Kasumi-1 (cell line): ENCODE results near the gene SIAH1.
"Not testable (repeated sequence)": the region's sequence is repeated elsewhere in the genome, so short reads cannot be mapped to it uniquely, and the experiment has no call there.

Experiments used
- DNase-seq, 2 experiments: peaks; one replicate each; lab custom pipeline; 2025; lab: John Stamatoyannopoulos, UW

The SIAH1 gene

DNA sequence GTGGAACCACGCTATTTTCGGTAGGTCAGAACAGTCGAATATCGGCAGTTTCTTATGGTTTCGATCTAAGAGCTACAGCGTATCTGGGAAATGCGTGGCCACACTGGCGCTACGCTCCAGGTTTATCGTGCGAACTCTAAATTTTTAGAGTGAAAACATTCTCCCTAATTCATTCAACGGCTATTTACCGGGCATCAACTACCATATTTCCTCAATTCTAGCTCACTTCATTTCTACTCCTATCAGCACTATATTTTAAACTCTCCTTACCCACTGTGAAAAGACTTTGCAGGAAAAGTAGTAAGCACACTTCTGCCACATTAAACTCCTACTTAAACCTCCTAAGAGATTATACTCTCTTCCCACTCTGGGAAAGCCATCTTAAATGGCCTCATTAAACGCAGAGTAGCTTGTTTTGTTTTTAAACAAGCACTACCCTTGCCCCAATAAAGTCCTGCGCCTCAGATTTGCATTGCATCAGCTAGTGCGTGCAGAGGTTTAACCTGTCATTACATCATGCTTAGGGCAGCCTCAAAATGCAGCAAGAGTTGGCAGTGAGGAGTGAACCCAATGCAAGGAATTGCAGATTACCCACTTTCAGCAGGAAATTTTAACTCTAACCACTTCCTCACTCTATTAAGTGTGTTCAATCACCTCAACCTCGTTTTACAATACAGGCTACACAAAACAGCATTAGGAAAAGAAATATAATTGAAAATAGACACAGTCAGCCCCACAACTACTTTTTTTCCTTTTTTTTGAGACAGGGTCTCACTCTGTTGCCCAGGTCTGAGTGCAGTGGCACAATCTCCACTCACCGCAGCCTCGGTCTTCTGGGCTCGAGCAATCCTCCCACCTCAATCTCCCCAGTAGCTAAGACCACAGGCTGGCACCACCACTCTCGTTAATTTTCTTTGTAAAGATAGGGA, 18.8 kb downstream of the SIAH1 start:
- DNase-seq: peak; percentile 58 to 61

- peak; percentile 83 to 86 for DNase-seq
Observed at GRCh38 chr16:48365601-48366164, 19.5 kb downstream of the SIAH1 start.

GRCh38 chr16:48365025-48365600, 20.1 kb downstream of the SIAH1 start:
- DNase-seq: no peak

DNA sequence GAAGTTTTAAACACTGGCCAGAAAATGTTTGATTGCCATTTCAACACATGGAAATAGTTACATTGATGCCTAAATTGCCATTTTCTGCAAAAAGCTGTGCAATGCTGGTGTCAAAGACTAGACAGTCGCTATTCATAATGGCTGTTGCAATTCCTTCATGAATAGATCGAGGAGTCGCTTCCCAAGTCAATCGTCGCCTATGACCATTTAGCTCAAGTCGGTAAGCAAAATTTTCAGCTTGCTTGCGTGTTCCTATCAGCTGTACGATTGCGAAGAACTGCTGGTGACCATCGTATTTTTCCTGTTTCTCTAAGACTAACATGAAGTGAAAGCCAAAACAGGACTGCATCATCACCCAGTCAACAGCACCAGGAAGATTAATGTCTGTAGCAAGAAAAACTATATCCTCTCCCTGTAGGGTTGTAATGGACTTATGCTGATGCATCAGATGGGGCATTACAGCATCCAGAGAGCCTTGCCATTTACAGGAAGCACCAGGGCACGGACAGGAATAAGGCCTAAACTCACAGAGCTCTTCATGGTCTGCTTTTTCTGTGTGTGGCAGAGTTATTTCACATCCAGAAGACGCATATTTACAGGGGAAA, 23.6 kb downstream of the SIAH1 start:
- no peak for DNase-seq

GRCh38 chr16:48361012-48361411, 24.2 kb downstream of the SIAH1 start:
- DNase-seq: no peak

DNA sequence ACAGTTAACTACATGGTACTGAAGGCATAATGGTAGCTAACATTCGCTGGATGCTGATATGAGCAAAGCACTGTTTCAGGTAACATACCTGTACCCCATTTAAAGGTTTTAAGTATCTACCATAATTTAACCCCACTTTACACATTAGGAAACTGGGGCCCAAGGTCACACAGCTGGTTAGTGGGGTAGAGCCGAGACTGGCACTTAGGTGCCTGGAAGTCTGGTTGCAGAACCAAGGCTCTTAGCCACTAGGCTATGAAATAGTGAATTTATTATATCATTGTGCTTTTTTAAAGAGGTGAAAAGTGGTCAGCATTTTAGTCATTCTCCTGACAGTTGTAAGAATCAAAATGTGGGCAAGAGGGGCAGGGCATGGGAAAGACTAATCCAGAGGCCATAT, 25.2 kb downstream of the SIAH1 start:
- DNase-seq: no peak

DNA sequence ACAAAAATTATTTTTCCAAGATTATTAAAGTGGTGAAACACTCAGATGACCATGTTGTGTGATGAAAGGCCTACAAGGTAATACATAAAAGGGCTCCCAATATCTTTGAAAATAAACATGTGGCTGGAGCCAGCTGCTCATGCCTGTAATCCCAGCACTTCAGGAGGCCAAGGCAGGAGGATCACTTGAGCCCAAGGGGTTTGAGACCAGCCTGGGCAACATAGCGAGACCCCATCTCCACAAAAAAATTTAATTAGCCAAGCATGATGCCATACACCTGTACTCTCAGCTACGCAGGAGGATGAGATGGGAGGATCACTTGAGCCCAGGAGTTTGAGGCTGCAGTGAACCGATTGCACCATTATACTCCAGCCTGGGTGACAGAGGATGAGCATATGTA, 26.8 kb downstream of the SIAH1 start:
- DNase-seq: no peak

GRCh38 chr16:48356633-48357376, 28.4 kb downstream of the SIAH1 start:
- no peak for DNase-seq

DNA sequence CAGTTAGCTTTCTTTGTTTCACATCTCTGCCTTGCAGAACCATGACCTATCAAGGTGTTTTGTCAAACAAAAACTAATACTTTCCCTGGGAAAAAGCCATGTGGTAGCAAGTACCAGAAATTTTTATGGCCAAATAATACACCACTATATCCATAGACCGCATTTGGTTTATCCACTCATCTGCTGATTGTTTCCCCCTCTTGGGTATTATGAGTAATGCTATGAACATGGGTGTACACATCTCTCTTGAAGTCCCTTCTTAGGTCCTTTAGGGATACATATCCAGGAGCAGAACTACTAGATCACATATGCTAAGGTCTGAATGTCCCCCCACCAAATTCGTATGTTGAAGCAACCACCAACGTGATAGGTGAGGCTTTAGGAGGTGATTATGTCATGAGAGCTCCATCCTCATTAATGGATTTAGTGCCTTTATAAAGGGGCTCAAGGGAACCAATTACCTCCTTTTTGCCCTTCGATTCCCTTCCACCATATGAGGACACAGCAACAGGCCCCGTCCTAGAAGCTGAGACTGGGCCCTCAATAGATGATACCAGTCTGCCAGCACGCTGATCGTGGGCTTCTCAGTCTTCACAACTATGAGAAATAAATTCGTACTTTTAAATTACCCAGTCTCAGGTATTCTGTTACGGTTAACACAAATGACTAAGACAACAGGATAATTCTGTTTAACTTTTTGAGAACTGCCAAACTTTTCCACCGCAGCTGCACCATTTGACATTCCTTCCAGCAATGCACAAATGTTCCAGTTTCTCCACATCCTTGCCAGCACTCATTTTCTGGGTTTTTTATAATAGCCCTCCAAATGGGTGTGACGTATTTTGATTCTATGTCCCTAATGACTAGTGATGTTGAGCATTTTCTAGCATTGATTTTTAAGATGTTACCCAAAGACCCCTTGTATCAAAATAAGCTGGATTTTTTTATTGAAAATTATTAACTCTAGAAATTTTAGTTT, 30.0 kb downstream of the SIAH1 start:
- no peak for DNase-seq

GRCh38 chr16:48354385-48354784, 30.8 kb downstream of the SIAH1 start:
- DNase-seq: not testable (repeated sequence)

- peak; percentile 88 to 93 for DNase-seq
Observed at GRCh38 chr16:48353565-48354163, 31.5 kb downstream of the SIAH1 start.

DNA sequence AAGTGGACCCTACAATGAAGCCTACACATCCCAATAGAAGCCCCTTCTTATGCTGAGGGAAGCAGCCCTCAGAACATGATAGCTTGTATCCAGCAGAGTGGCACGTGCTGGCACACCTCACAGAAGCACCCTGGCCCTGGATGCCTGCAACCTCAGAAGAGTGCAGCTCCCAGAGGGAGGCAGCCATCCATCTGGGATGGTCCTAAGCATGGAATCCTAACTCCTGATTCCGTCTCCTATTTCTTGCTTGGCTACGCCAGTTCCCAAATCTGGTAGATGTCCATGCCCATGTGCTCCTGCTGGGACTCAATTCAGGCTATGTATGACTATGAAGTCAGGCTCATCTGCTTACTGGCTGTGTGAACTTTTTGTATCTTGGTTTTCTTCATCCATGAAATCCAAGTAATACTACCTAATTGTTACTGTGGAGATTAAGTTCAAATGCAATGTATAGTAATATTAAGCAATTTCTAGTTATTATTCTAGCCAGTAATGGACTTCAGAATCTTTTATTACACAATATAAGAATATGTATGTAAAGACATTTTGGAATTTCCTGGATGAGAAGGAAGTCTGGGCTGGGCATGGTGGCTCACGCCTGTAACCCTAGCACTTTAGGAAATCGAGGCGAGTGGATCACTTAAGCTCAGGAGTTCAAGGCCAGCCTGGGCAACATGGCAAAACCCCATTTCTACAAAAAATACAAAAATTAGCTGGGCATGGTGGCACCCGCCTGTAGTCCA, 32.4 kb downstream of the SIAH1 start:
- DNase-seq: no peak

DNA sequence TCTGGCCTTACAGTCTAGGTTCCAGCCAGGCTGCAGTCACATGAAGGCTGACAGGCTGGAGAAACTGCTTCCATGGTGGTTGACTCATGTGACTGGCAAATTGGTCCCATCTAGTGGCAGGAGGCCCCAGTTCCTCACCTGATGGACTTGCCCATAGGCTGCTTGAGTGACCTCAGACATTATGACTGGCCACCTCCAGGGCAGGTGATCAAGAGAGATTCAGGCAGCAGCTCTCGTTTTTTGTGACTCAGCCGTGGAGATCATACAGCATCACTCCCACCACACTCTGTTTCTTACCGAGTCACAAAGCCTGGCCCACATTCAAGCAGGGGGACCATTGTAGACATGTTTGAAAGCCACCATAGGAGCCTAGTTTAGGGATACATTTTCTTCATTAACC, 34.5 kb downstream of the SIAH1 start:
- no peak for DNase-seq

GRCh38 chr16:48347980-48348379, 37.2 kb downstream of the SIAH1 start:
- no peak for DNase-seq

GRCh38 chr16:48347191-48347865, 37.9 kb downstream of the SIAH1 start:
- peak in 1 of 2 experiments; percentile 9 for DNase-seq

- no peak for DNase-seq
Observed at GRCh38 chr16:48342591-48342990, 42.6 kb downstream of the SIAH1 start.

GRCh38 chr16:48340054-48340453, 45.2 kb downstream of the SIAH1 start:
- DNase-seq: no peak

DNA sequence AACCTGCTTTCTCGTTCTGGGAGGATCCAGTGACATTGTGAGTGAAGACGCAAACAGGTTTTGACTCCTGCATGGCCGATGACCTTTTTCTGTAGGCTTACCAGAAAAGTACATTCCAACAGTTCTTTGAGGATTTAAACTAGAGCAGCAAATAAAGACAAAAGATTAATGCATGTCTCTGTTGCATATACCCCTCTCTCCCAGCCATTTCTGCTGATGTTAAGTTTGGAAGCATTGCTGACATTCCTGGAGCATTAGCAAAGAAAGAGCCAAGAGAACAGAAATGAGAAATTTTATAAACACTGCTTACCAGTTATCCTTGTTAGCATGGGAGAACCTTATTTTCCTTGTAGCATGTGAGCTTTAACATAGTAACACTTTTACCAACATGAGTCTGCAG, 49.3 kb downstream of the SIAH1 start:
- no peak for DNase-seq

DNA sequence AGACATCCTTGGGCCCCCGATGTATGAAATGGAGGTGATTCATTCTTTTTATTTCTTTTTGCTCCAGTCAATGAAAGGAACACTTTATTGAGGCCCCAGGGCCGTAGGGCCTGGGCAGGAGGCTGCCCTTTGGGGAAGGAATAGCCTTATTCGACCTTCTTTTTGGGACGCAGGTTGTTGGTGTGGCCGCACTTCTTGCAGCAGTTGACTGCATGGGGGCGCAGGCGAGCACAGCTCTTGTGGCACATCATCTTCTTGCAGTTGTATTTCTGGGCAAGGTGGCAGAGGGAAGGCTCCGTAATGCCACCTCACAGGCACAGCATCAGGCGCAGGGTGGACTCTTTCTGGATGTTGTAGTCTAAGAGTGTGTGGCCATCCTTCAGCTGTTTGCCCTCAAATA, 50.9 kb downstream of the SIAH1 start:
- no peak for DNase-seq
